ENCODE measurements around the gene C11orf91.
"Not testable (repeated sequence)": the region's sequence is repeated elsewhere in the genome, so short reads cannot be mapped to it uniquely, and the experiment has no call there.

C11orf91 gene

GRCh38 chr11:33668468-33668825, 32.2 kb downstream of the C11orf91 start:
- no peak overlapping the region for H3K4me3 Mint-ChIP-seq
- no peak for DNase-seq
- peaks cover 10% of the 10 kb centered on the region for H3K27me3 Mint-ChIP-seq (ENCODE audit: low read depth, poor library complexity)
- H3K36me3 Mint-ChIP-seq (ENCODE audit: low read depth), result peaks cover 30% of the 10 kb centered on the region
- H3K9me3 Mint-ChIP-seq, result no peaks in the 10 kb centered on the region
- no peak overlapping the region for H3K27ac Mint-ChIP-seq
- H3K4me1 Mint-ChIP-seq, result no peaks in the 10 kb centered on the region
- TF ChIP-seq CTCF (IDR thresholded peaks at IDR 0.05), result no peak

GRCh38 chr11:33667819-33668467, 32.7 kb downstream of the C11orf91 start:
- Mint-ChIP-seq H3K36me3 (ENCODE audit: low read depth) (peaks cover 30% of the 10 kb centered on the region), H3K4me1 (no peaks in the 10 kb centered on the region), H3K4me3 (no peak overlapping the region), H3K27me3 (ENCODE audit: low read depth, poor library complexity) (peaks cover 10% of the 10 kb centered on the region), H3K9me3 (no peaks in the 10 kb centered on the region), H3K27ac (no peak overlapping the region)
- no peak for TF ChIP-seq CTCF (IDR thresholded peaks at IDR 0.05)
- DNase-seq, result no peak

DNA sequence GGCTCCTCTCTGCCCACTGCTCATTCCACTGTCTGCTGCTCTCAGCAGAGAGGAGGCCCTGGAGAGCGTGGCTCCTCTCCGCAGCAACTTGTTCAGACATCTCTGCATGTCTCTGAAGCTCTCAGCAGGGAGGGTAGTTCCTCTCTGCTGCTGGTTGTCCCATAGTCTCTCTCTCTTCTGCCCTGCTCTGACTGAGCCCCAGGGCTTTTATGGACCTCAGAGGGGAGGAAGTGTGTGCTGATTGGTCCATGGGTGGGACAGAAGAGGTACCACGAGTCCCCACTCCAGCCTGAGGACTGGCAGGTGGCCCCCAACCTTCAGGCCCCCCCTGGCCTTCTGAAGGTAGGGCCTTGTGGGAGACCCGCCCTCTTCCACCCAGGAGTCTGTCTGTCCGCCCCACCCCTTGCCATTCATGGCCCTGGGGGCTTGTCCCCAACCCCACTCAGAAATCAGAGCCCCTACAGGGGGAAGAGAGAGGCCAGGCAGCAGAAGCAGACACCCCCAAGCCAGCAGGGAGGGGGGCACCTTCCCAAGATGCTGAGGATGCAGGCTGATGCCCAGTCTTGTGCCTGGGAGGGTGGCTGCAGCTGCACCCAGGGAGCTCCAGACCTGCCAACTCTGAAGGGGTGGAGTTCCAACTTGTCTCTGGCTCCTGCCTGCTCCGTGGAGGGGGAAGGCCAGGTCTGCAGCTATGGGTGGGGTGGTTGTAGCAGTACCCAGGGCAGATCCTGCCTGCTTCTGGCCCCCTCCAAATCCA, 35.1 kb downstream of the C11orf91 start:
- no peak for DNase-seq
- TF ChIP-seq CTCF (IDR thresholded peaks at IDR 0.05), result no peak
- H3K27ac Mint-ChIP-seq, result no peak overlapping the region
- H3K36me3 Mint-ChIP-seq (ENCODE audit: low read depth), result peaks cover 30% of the 10 kb centered on the region
- H3K4me1 Mint-ChIP-seq, result no peaks in the 10 kb centered on the region
- H3K27me3 Mint-ChIP-seq (ENCODE audit: low read depth, poor library complexity), result peaks cover 10% of the 10 kb centered on the region
- H3K4me3 Mint-ChIP-seq, result no peak overlapping the region
- no peaks in the 10 kb centered on the region for H3K9me3 Mint-ChIP-seq

GRCh38 chr11:33664827-33665226, 35.8 kb downstream of the C11orf91 start:
- Mint-ChIP-seq H3K27ac (no peak overlapping the region), H3K36me3 (ENCODE audit: low read depth) (peaks cover 30% of the 10 kb centered on the region), H3K27me3 (ENCODE audit: low read depth, poor library complexity) (peaks cover 10% of the 10 kb centered on the region), H3K4me3 (no peak overlapping the region), H3K4me1 (no peaks in the 10 kb centered on the region), H3K9me3 (no peaks in the 10 kb centered on the region)
- DNase-seq, result no peak
- no peak for TF ChIP-seq CTCF (IDR thresholded peaks at IDR 0.05)

- Mint-ChIP-seq H3K4me1 (no peaks in the 10 kb centered on the region), H3K27ac (no peak overlapping the region), H3K4me3 (no peak overlapping the region), H3K9me3 (no peaks in the 10 kb centered on the region), H3K36me3 (ENCODE audit: low read depth) (peaks cover 30% of the 10 kb centered on the region), H3K27me3 (ENCODE audit: low read depth, poor library complexity) (peaks cover 10% of the 10 kb centered on the region)
- DNase-seq, result no peak
- no peak for TF ChIP-seq CTCF (IDR thresholded peaks at IDR 0.05)
Measured at GRCh38 chr11:33664166-33664565, 36.5 kb downstream of the C11orf91 start.

- peaks cover 24% of the 10 kb centered on the region for H3K36me3 Mint-ChIP-seq (ENCODE audit: low read depth)
- H3K4me3 Mint-ChIP-seq, result no peak overlapping the region
- H3K27me3 Mint-ChIP-seq (ENCODE audit: low read depth, poor library complexity), result peaks cover 12% of the 10 kb centered on the region
Measured at GRCh38 chr11:33663121-33663520, 37.5 kb downstream of the C11orf91 start.

DNA sequence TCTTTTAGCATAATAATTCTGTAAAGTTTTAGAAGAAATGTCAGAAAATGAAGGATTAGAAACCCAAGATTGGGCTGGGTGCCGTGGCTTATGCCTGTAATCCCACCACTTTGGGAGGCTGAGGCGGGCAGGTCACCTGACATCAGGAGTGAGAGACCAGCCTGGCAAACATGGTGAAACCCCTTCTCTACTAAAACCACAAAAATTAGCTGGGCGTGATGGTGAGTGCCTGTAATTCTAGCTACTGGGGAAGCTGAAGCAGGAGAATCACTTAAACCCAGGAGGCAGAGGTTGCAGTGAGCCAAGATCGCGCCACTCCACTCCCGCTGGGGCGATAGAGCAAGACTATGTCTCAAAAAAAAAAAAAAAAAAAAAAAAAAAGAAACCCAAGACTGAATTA, 39.1 kb downstream of the C11orf91 start:
- H3K9me3 Mint-ChIP-seq; H3K4me3 Mint-ChIP-seq; H3K27ac Mint-ChIP-seq; H3K27me3 Mint-ChIP-seq (ENCODE audit: low read depth, poor library complexity); H3K4me1 Mint-ChIP-seq; DNase-seq: not testable (repeated sequence)
- peaks cover 16% of the 10 kb centered on the region for H3K36me3 Mint-ChIP-seq (ENCODE audit: low read depth)

More at GRCh38 chr11:33663121-33663520, 37.5 kb downstream of the C11orf91 start:
- no peak for TF ChIP-seq CTCF (IDR thresholded peaks at IDR 0.05)
- DNase-seq, result no peak
- no peaks in the 10 kb centered on the region for H3K4me1 Mint-ChIP-seq
- no peaks in the 10 kb centered on the region for H3K9me3 Mint-ChIP-seq
- no peak overlapping the region for H3K27ac Mint-ChIP-seq

Measured in nephron progenitor cell (in vitro differentiated cells).